CD4-positive, alpha-beta T cell treated with Interleukin-15 for 4 hours (primary cell): ENCODE measurements around the gene CUL9.
A peak's percentile ranks its signal among the peaks of the same experiment; 100 is the strongest.

Source experiments
- DNase-seq: peaks from one replicate; pipeline ENCODE4 v3.0.0-alpha.2; 2020; ENCODE audit warnings: low spot score

Gene CUL9

DNA sequence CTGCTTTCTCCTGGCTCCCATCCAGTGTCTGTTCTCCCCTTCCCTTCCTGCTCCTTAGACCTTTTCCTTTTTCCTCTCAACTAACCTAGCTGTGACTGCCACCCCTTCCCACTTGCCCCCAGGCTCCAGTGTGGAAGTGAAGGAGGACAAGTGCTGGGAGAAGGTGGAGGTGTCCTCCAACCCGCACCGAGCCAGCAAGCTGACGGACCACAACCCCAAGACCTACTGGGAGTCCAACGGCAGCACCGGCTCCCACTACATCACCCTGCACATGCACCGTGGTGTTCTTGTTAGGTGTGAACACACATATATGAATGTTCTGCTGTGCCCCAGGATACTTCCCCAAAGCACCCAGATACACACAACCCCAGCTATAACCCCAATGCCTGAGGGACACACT is 18.5 kb downstream of the CUL9 start:
- DNase-seq: no peak

GRCh38 chr6:43202451-43202850 is 20.5 kb downstream of the CUL9 start:
- no peak for DNase-seq

DNA sequence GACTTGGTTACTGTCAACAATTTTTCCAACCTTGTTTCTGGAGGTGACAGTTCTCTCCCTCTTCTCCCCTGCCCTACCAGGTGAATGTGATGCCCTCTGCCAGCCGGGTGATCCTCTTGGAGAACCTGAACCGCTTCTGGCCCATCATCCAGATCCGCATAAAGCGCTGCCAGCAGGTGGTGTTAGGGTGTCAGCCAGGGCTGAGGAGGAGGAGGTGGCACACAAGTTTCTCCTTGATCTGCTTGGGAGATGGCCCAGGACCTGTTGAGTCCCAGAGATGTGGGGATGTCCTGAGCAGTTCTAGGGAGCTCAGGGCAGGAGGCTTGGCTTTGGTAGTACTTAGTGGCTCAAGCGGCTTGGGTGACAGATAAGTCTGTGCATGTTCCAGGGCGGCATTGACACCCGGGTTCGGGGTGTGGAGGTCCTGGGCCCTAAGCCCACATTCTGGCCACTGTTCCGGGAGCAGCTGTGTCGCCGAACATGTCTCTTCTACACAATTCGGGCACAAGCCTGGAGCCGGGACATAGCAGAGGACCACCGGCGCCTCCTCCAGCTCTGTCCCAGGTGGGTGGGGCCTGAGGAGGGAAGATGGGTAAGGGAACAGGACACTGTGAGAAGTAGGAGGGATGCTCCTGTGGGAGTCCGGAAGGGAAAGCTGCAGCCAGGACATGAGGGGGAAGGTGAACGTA is 21.2 kb downstream of the CUL9 start:
- DNase-seq: no peak

DNA sequence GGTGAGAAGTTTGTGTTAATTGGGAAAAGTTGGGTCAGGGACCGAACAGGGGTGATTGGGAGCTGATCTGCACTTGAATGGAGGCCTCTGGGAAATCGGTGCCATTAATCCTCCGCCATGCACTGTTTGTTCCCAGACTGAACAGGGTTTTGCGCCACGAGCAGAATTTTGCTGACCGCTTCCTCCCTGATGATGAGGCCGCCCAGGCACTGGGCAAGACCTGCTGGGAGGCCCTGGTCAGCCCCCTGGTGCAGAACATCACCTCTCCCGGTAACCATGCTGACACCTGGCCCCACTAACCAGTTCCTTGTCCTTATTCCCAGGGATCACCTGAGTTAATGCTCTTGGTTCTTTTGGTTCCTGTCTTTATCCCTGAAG is 21.7 kb downstream of the CUL9 start:
- DNase-seq: no peak

GRCh38 chr6:43204271-43205105 is 22.5 kb downstream of the CUL9 start:
- no peak for DNase-seq

GRCh38 chr6:43205849-43206248 is 23.9 kb downstream of the CUL9 start:
- DNase-seq: no peak

GRCh38 chr6:43207286-43207685 is 25.3 kb downstream of the CUL9 start:
- DNase-seq: no peak

- DNase-seq: no peak
These were observed 30.0 kb downstream of the CUL9 start for GRCh38 chr6:43211955-43212354.

DNA sequence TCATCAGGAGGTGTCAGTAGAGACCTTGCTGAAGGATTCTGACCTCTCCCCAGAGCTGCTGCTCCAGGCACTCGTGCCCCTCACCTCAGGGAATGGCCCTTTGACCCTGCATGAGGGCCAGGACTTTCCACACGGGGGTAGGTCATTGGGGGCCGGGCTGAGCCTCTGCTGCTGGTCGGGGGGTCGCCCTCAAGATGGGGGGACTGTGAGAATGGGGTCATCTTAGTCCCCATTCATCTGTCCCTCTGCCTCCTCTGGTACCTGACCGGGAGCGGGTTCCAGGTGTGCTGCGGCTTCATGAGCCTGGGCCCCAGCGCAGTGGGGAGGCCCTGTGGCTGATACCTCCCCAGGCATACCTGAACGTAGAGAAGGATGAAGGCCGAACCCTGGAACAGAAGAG is 31.4 kb downstream of the CUL9 start:
- no peak for DNase-seq

GRCh38 chr6:43215066-43215465 is 33.1 kb downstream of the CUL9 start:
- DNase-seq: no peak

DNA sequence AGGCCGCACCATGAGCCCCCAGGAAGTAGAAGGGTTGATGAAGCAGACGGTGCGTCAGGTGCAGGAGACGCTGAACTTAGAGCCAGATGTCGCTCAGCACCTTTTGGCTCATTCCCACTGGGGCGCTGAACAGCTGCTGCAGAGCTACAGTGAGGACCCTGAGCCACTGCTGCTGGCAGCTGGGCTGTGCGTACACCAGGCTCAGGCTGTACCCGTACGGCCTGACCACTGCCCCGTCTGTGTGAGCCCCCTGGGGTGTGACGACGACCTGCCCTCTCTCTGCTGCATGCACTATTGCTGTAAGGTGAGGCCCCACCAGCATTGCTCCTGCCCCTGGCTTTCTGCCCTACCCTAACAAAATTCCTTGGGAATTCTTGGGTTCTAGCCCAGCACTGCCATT is 34.2 kb downstream of the CUL9 start:
- no peak for DNase-seq

DNA sequence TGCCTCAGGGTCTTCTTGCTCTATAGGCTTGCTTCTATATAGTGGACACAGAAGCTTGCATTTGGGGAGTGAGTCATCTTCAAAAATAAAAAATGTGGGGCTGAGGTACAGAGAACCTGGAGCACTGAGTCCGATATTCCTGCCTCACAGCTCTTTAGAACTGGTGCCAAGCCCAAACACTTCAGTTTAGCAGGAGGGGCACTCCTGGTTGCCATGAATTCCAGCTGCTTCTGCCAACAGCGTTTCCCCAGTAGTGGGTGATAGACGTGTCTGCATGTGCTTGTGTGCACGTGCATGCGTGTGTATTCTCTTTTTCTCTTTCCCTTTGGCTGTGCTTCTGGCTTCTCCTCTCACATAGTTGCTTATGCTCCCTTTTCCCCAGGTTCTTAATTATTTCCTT is 35.4 kb downstream of the CUL9 start:
- DNase-seq: no peak

DNA sequence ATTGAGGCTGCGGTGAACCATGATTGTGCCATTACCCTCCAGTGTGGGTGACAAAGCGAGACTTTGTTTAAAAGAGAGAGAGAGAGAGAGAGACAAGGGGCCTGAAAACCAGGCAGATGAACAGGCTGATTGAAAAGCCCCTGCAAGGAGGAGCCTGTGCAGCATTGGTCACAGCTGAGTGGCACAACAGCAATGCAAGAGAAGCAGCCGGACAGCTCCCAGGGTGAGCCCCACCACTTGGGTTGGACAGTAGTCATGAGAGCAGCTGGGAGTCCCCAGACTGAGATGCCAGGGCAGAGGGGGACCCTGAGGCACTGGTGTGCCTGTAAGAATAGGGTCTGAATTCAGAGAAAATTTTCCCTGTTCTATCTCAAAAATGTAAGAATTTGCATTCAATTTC is 37.1 kb downstream of the CUL9 start:
- no peak for DNase-seq

DNA sequence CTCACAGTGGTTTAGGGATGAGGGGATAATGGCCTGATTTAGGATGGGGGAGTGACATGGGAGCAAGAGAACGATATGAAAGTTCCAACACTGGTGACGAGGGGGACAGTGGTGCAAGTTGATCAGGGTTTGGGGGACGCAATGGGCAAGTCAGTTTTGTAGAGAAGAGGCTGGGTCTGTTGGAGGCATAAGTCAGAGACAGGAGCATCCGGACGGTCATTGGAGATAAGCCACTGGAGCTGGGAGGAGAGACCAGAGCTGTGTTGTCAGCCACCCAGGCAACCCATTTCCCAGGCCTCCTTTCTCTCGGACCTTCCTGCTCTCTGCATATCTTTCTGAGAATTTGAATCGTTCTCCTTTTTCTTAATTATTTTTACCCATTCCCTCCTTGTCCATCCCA is 37.8 kb downstream of the CUL9 start:
- no peak for DNase-seq

GRCh38 chr6:43220439-43220951 is 38.5 kb downstream of the CUL9 start:
- DNase-seq: no peak

- no peak for DNase-seq
These were observed 39.3 kb downstream of the CUL9 start for GRCh38 chr6:43221046-43221972.

DNA sequence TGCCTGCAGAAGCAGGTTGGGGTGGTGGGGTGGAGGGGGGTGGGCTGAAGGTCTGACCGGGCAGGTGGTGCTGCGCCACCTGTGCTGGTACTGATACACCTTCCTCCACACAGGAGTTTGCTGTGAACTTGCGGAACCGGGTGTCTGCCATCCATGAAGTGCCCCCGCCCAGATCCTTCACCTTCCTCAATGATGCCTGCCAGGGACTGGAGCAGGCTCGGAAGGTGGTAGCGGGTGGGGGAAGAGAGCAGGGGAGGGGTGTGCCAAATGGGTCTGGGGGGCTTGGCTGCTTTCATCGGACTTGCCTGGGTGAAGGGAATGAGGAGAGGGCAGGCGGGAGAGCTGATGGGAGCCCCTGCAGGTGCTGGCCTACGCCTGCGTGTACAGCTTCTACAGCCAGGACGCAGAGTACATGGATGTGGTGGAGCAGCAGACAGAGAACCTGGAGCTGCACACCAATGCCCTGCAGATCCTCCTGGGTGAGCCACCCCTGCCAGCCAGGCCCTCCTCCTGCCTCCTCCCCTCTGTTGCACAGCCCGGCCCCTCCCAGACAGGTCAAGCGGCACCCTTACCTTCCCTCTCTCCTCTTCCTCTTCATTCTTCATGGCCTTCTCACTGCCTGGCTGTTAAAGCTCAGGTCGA is 40.5 kb downstream of the CUL9 start:
- DNase-seq: no peak

DNA sequence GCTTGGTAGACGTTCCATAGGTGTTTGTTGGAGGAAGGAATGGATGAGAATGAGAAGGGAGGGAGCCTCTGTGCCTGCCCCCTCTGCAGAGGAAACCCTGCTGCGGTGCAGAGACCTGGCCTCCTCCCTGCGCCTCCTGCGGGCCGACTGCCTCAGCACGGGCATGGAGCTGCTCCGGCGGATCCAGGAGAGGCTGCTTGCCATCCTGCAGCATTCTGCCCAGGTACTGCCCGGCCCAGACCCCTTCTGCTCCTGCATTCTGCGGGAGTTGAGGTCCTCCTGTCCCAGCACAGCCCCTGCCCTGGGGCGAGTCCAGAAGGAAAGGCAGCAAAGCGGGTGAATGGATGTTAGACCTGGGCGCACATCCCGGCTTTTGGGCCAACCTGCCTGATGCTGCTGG is 41.2 kb downstream of the CUL9 start:
- no peak for DNase-seq

DNA sequence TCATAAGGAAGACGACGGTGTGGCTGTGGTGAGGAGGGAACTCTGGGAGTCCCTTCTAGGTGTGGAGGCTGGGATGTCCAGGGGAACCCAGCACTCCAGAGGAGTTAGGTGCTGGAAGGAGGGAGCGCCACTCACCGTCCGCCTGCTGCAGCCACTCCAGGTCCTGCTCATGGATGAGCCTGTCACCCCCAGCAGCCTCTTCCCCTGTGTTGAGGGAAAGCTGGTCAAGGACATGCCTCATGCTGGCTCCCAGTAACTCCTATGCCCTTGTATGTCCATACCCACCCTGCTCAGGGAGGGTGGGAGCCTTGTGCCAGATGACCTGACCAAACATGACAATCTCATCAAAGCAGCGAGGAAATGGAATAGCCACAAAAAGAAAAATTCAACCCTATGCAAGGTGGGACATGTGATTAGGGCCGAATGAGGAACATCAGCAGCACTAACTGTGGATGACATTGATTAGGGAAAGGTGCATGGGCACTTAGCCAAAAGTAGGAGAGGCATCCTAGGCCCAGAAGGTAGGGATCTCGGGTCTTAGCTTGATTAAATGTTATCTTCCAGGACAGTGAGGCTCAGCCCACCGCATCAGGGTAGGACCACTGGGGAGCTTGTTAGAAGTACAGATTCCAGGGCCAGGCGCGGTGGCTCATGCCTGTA is 44.3 kb downstream of the CUL9 start:
- DNase-seq: no peak

DNA sequence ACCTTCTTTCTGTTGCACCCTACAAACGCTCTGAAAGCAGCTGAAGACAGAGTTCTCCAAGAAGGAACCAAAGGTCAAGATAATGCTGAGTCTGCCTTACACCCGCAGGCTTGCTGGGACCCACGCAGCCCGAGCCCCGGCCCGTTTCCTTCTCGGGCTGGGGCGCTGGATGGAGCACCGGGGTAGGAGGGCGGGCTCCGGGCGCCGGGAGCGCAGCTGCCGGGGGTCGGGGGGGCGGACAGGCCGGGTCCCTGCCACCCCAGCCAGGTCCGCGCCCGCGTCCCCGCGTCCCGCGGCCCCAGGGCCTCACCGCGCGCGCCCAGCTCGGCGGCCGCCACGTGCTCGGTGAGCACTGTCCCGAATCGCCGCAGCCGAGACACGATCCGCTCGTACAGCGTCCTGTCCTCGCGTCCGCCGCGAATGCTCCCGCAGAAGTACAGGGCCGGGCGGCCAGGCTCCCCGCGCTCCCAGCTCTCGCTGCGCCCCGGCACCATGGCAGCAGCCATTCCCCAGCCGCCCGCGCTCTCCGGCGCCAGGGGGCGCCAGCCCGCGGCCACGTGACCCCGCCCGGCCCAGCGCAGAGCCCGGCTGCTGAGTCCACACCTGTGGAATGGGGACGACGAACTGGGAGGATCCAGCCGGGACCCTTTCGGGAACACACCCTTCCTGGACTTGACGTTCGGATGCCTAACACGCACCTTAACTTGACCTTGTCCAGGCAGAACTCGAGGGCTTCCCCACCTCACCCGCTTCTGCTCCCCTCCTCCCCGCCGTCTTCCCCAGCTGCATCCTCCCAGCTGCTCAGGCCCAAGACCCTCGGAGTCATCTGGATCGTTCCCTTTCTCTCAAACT is 47.2 kb downstream of the CUL9 start, which contains the start of gene DNPH1:
DNPH1 (minus strand) TSS at position 531 of the 852 bp plus-strand sequence; CDS start at position 506, 25 bp downstream.
- DNase-seq: peak; percentile 82
